ENCODE results near the gene FGF18. TPM values are rescaled to one million over a fixed set of nuclear protein-coding genes. Genes with fewer than 3 reads are reported as not detected.
A peak's percentile ranks its signal among the peaks of the same experiment; 100 is the strongest.

Gene FGF18
- polyA plus RNA-seq, 1 donor from 2014 or later: 1.2 TPM

GRCh38 chr5:171387345-171387969, 32.0 kb upstream of the FGF18 start, which contains the start of gene NPM1:
Gene NPM1 (plus strand): TSS chr5:171387849. CDS start chr5:171387949, 100 bp downstream.
- TF ChIP-seq REST (IDR thresholded peaks at IDR 0.05; ENCODE audit: borderline replicate concordance) (peak; percentile 93), RAD21 (conservative IDR thresholded peaks at IDR 0.05) (no peak), POLR2AphosphoS5 (IDR thresholded peaks at IDR 0.05) (peak; percentile 90), MXI1 (conservative IDR thresholded peaks at IDR 0.05; ENCODE audit: poor library complexity, severe bottlenecking) (peak; percentile 56), TAF1 (IDR thresholded peaks at IDR 0.05; ENCODE audit: low read depth) (peak; percentile 100), EP300 (conservative IDR thresholded peaks at IDR 0.05; ENCODE audit: poor library complexity, severe bottlenecking) (peak; percentile 43), EZH2 (IDR thresholded peaks at IDR 0.05; ENCODE audit: borderline replicate concordance, insufficient read depth, low read length, poor library complexity, severe bottlenecking) (no peak), SMC3 (conservative IDR thresholded peaks at IDR 0.05; ENCODE audit: poor library complexity) (no peak), CTCF (IDR thresholded peaks at IDR 0.05; ENCODE audit: poor library complexity, severe bottlenecking) (no peak)
- Histone ChIP-seq H4K20me1 (ENCODE audit: insufficient read depth) (peaks cover 13% of the 10 kb centered on the region), H3K9me3 (ENCODE audit: low read length) (no peaks in the 10 kb centered on the region), H3K4me2 (ENCODE audit: low read length) (peak within 1 kb of the TSS; percentile 85), H3K9ac (ENCODE audit: low read length) (peak within 1 kb of the TSS; percentile 99), H3K27me3 (ENCODE audit: insufficient read depth, low read depth, low read length) (no peaks in the 10 kb centered on the region), H3K27ac (ENCODE audit: low read length) (peak within 1 kb of the TSS; percentile 95), H3F3A (ENCODE audit: insufficient read depth, low read length, poor library complexity, severe bottlenecking) (peaks cover 4% of the 10 kb centered on the region), H2AFZ (ENCODE audit: low read depth, low read length) (peak within 1 kb of the TSS; percentile 100), H3K36me3 (ENCODE audit: insufficient read depth, low read length) (no peaks in the 10 kb centered on the region), H3K9me2 (ENCODE audit: insufficient read depth, low read length) (no peaks in the 10 kb centered on the region), H3K4me3 (ENCODE audit: low read length) (peak within 1 kb of the TSS; percentile 95), H3K79me2 (replicated peaks; ENCODE audit: insufficient read depth, low read length) (peaks cover 40% of the 10 kb centered on the region)

- Histone ChIP-seq H3K36me3 (ENCODE audit: insufficient read depth, low read length) (no peaks in the 10 kb centered on the region), H3K9me2 (ENCODE audit: insufficient read depth, low read length) (no peaks in the 10 kb centered on the region), H2AFZ (ENCODE audit: low read depth, low read length) (peak overlapping the region; percentile 51), H3K9me3 (ENCODE audit: low read length) (no peaks in the 10 kb centered on the region), H3K27ac (ENCODE audit: low read length) (peak overlapping the region; percentile 95), H3K27me3 (ENCODE audit: insufficient read depth, low read depth, low read length) (no peaks in the 10 kb centered on the region), H3K4me2 (ENCODE audit: low read length) (peak overlapping the region; percentile 85), H4K20me1 (ENCODE audit: insufficient read depth) (peaks cover 13% of the 10 kb centered on the region), H3F3A (ENCODE audit: insufficient read depth, low read length, poor library complexity, severe bottlenecking) (peaks cover 4% of the 10 kb centered on the region), H3K4me3 (ENCODE audit: low read length) (peak overlapping the region; percentile 95), H3K9ac (ENCODE audit: low read length) (peak overlapping the region; percentile 99), H3K79me2 (replicated peaks; ENCODE audit: insufficient read depth, low read length) (peaks cover 47% of the 10 kb centered on the region)
- TF ChIP-seq CTCF (IDR thresholded peaks at IDR 0.05; ENCODE audit: poor library complexity, severe bottlenecking) (no peak), POLR2AphosphoS5 (IDR thresholded peaks at IDR 0.05) (peak; percentile 80), REST (IDR thresholded peaks at IDR 0.05; ENCODE audit: borderline replicate concordance) (peak; percentile 15), RAD21 (conservative IDR thresholded peaks at IDR 0.05) (peak; percentile 35), EP300 (conservative IDR thresholded peaks at IDR 0.05; ENCODE audit: poor library complexity, severe bottlenecking) (peak; percentile 56), MXI1 (conservative IDR thresholded peaks at IDR 0.05; ENCODE audit: poor library complexity, severe bottlenecking) (peak; percentile 97), SMC3 (conservative IDR thresholded peaks at IDR 0.05; ENCODE audit: poor library complexity) (peak; percentile 51), TAF1 (IDR thresholded peaks at IDR 0.05; ENCODE audit: low read depth) (no peak)
These were observed 31.3 kb upstream of the FGF18 start for GRCh38 chr5:171387970-171388815.

All from neural cell (in vitro differentiated cells).